OCI-LY7 (cell line): Measurements from ENCODE around the gene CNOT1. TPM values are rescaled to one million over a fixed set of nuclear protein-coding genes. Genes with fewer than 3 reads are reported as not detected.
A peak's percentile ranks its signal among the peaks of the same experiment; 100 is the strongest.

Source experiments
- BruUV-seq: library from RNA; stranded (reverse); fragments of 400-500 nt; replicated peaks from 2 replicates; lab custom pipeline; 2021; lab: Mats Ljungman, UMichigan
- CTCF ChIA-PET: fragments of 300-600 bp; sonication (Branson Sonifier 250); formaldehyde crosslinking; loops from one replicate; lab custom pipeline; 2022; ENCODE audit warnings: antibody characterized with exemption; ENCODE audit not compliant: unreplicated experiment; lab: Charles Lee
- POLR2A ChIA-PET: fragments of 300-600 bp; sonication (Branson Sonifier 250); formaldehyde crosslinking; loops from one replicate; lab custom pipeline; 2022; ENCODE audit warnings: antibody characterized with exemption; lab: Charles Lee
- DNase-seq: peaks from one replicate; pipeline ENCODE4 v3.0.0-alpha.2; 2015; ENCODE audit warnings: low spot score
- H2AFZ ChIP-seq: fragments of 200-600 bp; sonication (generic), shearing (Covaris generic); 2 replicates; pipeline ENCODE4 v1.6.1; 2014; ENCODE audit warnings: mild to moderate bottlenecking, antibody characterized with exemption, low read length, moderate library complexity
- H3K27ac ChIP-seq: fragments of 200-600 bp; sonication (generic); 2 replicates; pipeline ENCODE4 v1.5.1; 2014; ENCODE audit warnings: mixed run types, low read depth, mild to moderate bottlenecking, moderate library complexity, low read length, inconsistent platforms; ENCODE audit not compliant: poor library complexity, severe bottlenecking
- H3K36me3 ChIP-seq: fragments of 200-600 bp; sonication (generic); 2 replicates; pipeline ENCODE4 v1.6.1; 2014; ENCODE audit warnings: mild to moderate bottlenecking, antibody characterized with exemption, low read length, moderate library complexity, mixed read lengths; ENCODE audit not compliant: insufficient read depth
- H3K4me1 ChIP-seq: fragments of 200-600 bp; sonication (generic); 2 replicates; pipeline ENCODE4 v1.5.1; 2014; ENCODE audit warnings: mild to moderate bottlenecking, low read length; ENCODE audit not compliant: insufficient read depth, poor library complexity, severe bottlenecking
- H3K4me2 ChIP-seq: fragments of 200-600 bp; sonication (generic); 2 replicates; pipeline ENCODE4 v1.6.1; 2014; ENCODE audit warnings: mild to moderate bottlenecking, low read length
- H3K4me3 ChIP-seq: fragments of 200-600 bp; sonication (generic); 2 replicates; pipeline ENCODE4 v1.5.1; 2014; ENCODE audit warnings: mild to moderate bottlenecking, low read depth, low read length; ENCODE audit not compliant: poor library complexity, severe bottlenecking
- H3K79me2 ChIP-seq: fragments of 200-600 bp; sonication (generic); 2 replicates; pipeline ENCODE4 v1.6.1; 2016; ENCODE audit warnings: low read depth, mild to moderate bottlenecking, low read length, moderate library complexity, mixed read lengths; ENCODE audit not compliant: insufficient read depth
- H3K9me2 ChIP-seq: fragments of 200-600 bp; sonication (generic); 2 replicates; pipeline ENCODE4 v1.6.1; 2016; ENCODE audit warnings: mild to moderate bottlenecking, low read length, mixed read lengths; ENCODE audit not compliant: insufficient read depth
- H3K9me3 ChIP-seq: fragments of 200-600 bp; sonication (generic); 2 replicates; pipeline ENCODE4 v1.6.1; 2014; ENCODE audit warnings: mild to moderate bottlenecking, mixed run types, low read length, mixed read lengths
- H4K20me1 ChIP-seq: fragments of 200-600 bp; sonication (generic); 2 replicates; pipeline ENCODE4 v1.6.1; 2014; ENCODE audit warnings: mild to moderate bottlenecking, antibody characterized with exemption, low read length, moderate library complexity, mixed read lengths; ENCODE audit not compliant: insufficient read depth
- CTCF ChIP-seq: fragments of 200-600 bp; sonication (generic); conservative IDR thresholded peaks from 2 replicates; pipeline ENCODE4 v1.5.1; 2014; ENCODE audit warnings: mild to moderate bottlenecking, antibody characterized with exemption, low read length, moderate library complexity, mixed read lengths
- EZH2phosphoT487 ChIP-seq: fragments of 200-600 bp; sonication (generic); IDR thresholded peaks from 2 replicates; pipeline ENCODE4 v1.6.1; 2018; ENCODE audit warnings: low read depth, borderline replicate concordance, mild to moderate bottlenecking, mixed run types, antibody characterized with exemption, low read length, moderate library complexity, mixed read lengths
- intact Hi-C: fragments of 100-400 bp; cut with micrococcal nuclease; formaldehyde crosslinking; loops from one replicate; pipeline ENCODE4 v1.10.0; 2022; ENCODE audit not compliant: unreplicated experiment
- total RNA-seq, 2 experiments: library from RNA; depleted of rRNA in 1 of 2; stranded (reverse); fragments of >200 nt in 1 of 2; shearing (Covaris generic) in 1 of 2; gene quantifications; 2 replicates each; pipeline ENCODE4 v1.2.3, GENCODE V29; 2014 to 2022

CNOT1 gene
- total RNA-seq, 2 experiments from 2014 or later, result 230 to 288 TPM

- no peak overlapping the region for H3K27ac ChIP-seq
- H3K36me3 ChIP-seq, result no peaks in the 10 kb centered on the region
- no peak overlapping the region for H2AFZ ChIP-seq
- no peaks in the 10 kb centered on the region for H4K20me1 ChIP-seq
- no peak overlapping the region for H3K4me3 ChIP-seq
- intact Hi-C loops, result no loop called here
- peaks cover 7% of the 10 kb centered on the region for H3K4me1 ChIP-seq
- ChIA-PET CTCF (no interaction called here), POLR2A (interaction anchor here (1.0 to 1.4 kb wide), 2 partner anchors 15 to 92 kb away, joined by 5 to 6 read pairs; no protein-coding TSS in a partner anchor)
- H3K9me2 ChIP-seq, result no peaks in the 10 kb centered on the region
- DNase-seq, result no peak
- TF ChIP-seq EZH2phosphoT487, result no peak
- no peak for TF ChIP-seq CTCF
- H3K9me3 ChIP-seq, result no peaks in the 10 kb centered on the region
- no TSS peak for BruUV-seq
- no peaks in the 10 kb centered on the region for H3K79me2 ChIP-seq
- no peak overlapping the region for H3K4me2 ChIP-seq
Measured at GRCh38 chr16:58636466-58636865, 6.8 kb upstream of the CNOT1 start.

GRCh38 chr16:58635502-58635901 lies 5.9 kb upstream of the CNOT1 start:
- no peak overlapping the region for H3K4me3 ChIP-seq
- no peaks in the 10 kb centered on the region for H3K79me2 ChIP-seq
- CTCF ChIA-PET, result no interaction called here
- H3K4me1 ChIP-seq, result peaks cover 10% of the 10 kb centered on the region
- H2AFZ ChIP-seq, result peak overlapping the region; percentile 58; the same call in 1 of the 2 replicates
- H4K20me1 ChIP-seq, result no peaks in the 10 kb centered on the region
- DNase-seq, result no peak
- TF ChIP-seq EZH2phosphoT487 (no peak), CTCF (no peak)
- H3K36me3 ChIP-seq, result no peaks in the 10 kb centered on the region
- POLR2A ChIA-PET, result interaction anchor here (0.7 to 1.4 kb wide), 4 partner anchors 16 to 130 kb away, joined by 3 to 6 read pairs (median 4); no protein-coding TSS in a partner anchor
- intact Hi-C loops, result no loop called here
- no peak overlapping the region for H3K4me2 ChIP-seq
- BruUV-seq, result no TSS peak
- no peaks in the 10 kb centered on the region for H3K9me2 ChIP-seq
- no peaks in the 10 kb centered on the region for H3K9me3 ChIP-seq
- H3K27ac ChIP-seq, result no peak overlapping the region

GRCh38 chr16:58634265-58634802 lies 4.7 kb upstream of the CNOT1 start:
- Histone ChIP-seq H3K36me3 (0 out of 2 replicates have a peak, but pooled peaks cover 1% of the 10 kb centered on the region), H3K27ac (no peak overlapping the region), H3K4me2 (no peak overlapping the region), H3K9me3 (no peaks in the 10 kb centered on the region), H3K4me1 (peaks cover 11% of the 10 kb centered on the region), H3K4me3 (no peak overlapping the region), H2AFZ (no peak overlapping the region), H4K20me1 (no peaks in the 10 kb centered on the region), H3K9me2 (no peaks in the 10 kb centered on the region), H3K79me2 (peaks cover 3% of the 10 kb centered on the region)
- TF ChIP-seq EZH2phosphoT487, result no peak
- no peak for DNase-seq
- CTCF ChIA-PET, result no interaction called here
- intact Hi-C loops, result no loop called here
- POLR2A ChIA-PET, result interaction anchor here (1.2 kb wide), 1 partner anchor 96 kb away, joined by 3 read pairs; no protein-coding TSS in a partner anchor
- no TSS peak for BruUV-seq
